M059J (cell line): ENCODE results near the gene MAGI2. TPM values are rescaled to one million over a fixed set of nuclear protein-coding genes. Genes with fewer than 3 reads are reported as not detected.
A peak's percentile ranks its signal among the peaks of the same experiment; 100 is the strongest.

Source experiments
- DNase-seq: peaks from one replicate; pipeline ENCODE4 v3.0.0-alpha.2; 2012; ENCODE audit warnings: low read depth
- total RNA-seq: library from RNA; depleted of rRNA; stranded (reverse); fragments of >200 nt; shearing (Covaris generic); gene quantifications from 2 replicates; pipeline ENCODE4 v1.2.3, GENCODE V29; 2014

MAGI2 gene
- total RNA-seq, 1 experiment from 2014 or later = 1.2 TPM

- DNase-seq = no peak
These were observed 1273.5 kb downstream of the MAGI2 start for GRCh38 chr7:78179827-78180477.

GRCh38 chr7:78179211-78179610 is 1274.3 kb downstream of the MAGI2 start:
- DNase-seq = no peak

GRCh38 chr7:78178319-78178718 is 1275.1 kb downstream of the MAGI2 start:
- DNase-seq = peak; percentile 20

GRCh38 chr7:78176171-78176570 is 1277.3 kb downstream of the MAGI2 start:
- peak; percentile 70 for DNase-seq

- DNase-seq = no peak
These were observed 1278.0 kb downstream of the MAGI2 start for GRCh38 chr7:78175330-78176100.

GRCh38 chr7:78173666-78174065 is 1279.8 kb downstream of the MAGI2 start:
- no peak for DNase-seq

- DNase-seq = no peak
These were observed 1280.4 kb downstream of the MAGI2 start for GRCh38 chr7:78172933-78173591.

GRCh38 chr7:78172267-78172757 is 1281.2 kb downstream of the MAGI2 start:
- DNase-seq = no peak

- DNase-seq = no peak
These were observed 1282.1 kb downstream of the MAGI2 start for GRCh38 chr7:78171398-78171797.

- DNase-seq = no peak
These were observed 1282.7 kb downstream of the MAGI2 start for GRCh38 chr7:78170815-78171214.

GRCh38 chr7:78169992-78170391 is 1283.5 kb downstream of the MAGI2 start:
- no peak for DNase-seq

- DNase-seq = no peak
These were observed 1284.6 kb downstream of the MAGI2 start for GRCh38 chr7:78168865-78169264.

- DNase-seq = no peak
These were observed 1285.6 kb downstream of the MAGI2 start for GRCh38 chr7:78167860-78168259.

GRCh38 chr7:78165854-78166253 is 1287.6 kb downstream of the MAGI2 start:
- DNase-seq = no peak

- no peak for DNase-seq
These were observed 1288.0 kb downstream of the MAGI2 start for GRCh38 chr7:78165454-78165853.

GRCh38 chr7:78164459-78164858 is 1289.0 kb downstream of the MAGI2 start:
- DNase-seq = no peak

- DNase-seq = no peak
These were observed 1291.7 kb downstream of the MAGI2 start for GRCh38 chr7:78161781-78162180.

- DNase-seq = no peak
These were observed 1293.9 kb downstream of the MAGI2 start for GRCh38 chr7:78159545-78159944.

- no peak for DNase-seq
These were observed 1300.2 kb downstream of the MAGI2 start for GRCh38 chr7:78153285-78153684.

- peak; percentile 98 for DNase-seq
These were observed 1302.2 kb downstream of the MAGI2 start for GRCh38 chr7:78151229-78151628.

- peak; percentile 83 for DNase-seq
These were observed 1303.7 kb downstream of the MAGI2 start for GRCh38 chr7:78149787-78150186.

- DNase-seq = peak; percentile 59
These were observed 1305.1 kb downstream of the MAGI2 start for GRCh38 chr7:78148166-78148894.
